ENCODE data around the gene UQCR11.

UQCR11 gene

GRCh38 chr19:1616875-1617274 lies 11.6 kb upstream of the UQCR11 start:
- no peak for DNase-seq (ENCODE audit: low read depth, low spot score)

GRCh38 chr19:1616396-1616795 lies 11.1 kb upstream of the UQCR11 start:
- no peak for DNase-seq (ENCODE audit: low read depth, low spot score)

GRCh38 chr19:1615156-1615765 lies 10.0 kb upstream of the UQCR11 start:
- no peak for DNase-seq (ENCODE audit: low read depth, low spot score)

- DNase-seq (ENCODE audit: low read depth, low spot score): no peak
Measured at GRCh38 chr19:1613808-1614570, 8.7 kb upstream of the UQCR11 start.

GRCh38 chr19:1613146-1613545 lies 7.9 kb upstream of the UQCR11 start:
- no peak for DNase-seq (ENCODE audit: low read depth, low spot score)

GRCh38 chr19:1612114-1613086 lies 7.1 kb upstream of the UQCR11 start:
- DNase-seq (ENCODE audit: low read depth, low spot score): no peak

GRCh38 chr19:1611353-1611752 lies 6.1 kb upstream of the UQCR11 start:
- DNase-seq (ENCODE audit: low read depth, low spot score): no peak

GRCh38 chr19:1610579-1610978 lies 5.3 kb upstream of the UQCR11 start:
- DNase-seq (ENCODE audit: low read depth, low spot score): no peak

- no peak for DNase-seq (ENCODE audit: low read depth, low spot score)
Measured at GRCh38 chr19:1609680-1610474, 4.6 kb upstream of the UQCR11 start.

GRCh38 chr19:1609103-1609396 lies 3.8 kb upstream of the UQCR11 start:
- DNase-seq (ENCODE audit: low read depth, low spot score): no peak

GRCh38 chr19:1608359-1609102 lies 3.3 kb upstream of the UQCR11 start:
- no peak for DNase-seq (ENCODE audit: low read depth, low spot score)

- no peak for DNase-seq (ENCODE audit: low read depth, low spot score)
Measured at GRCh38 chr19:1606138-1606651, 933 bp upstream of the UQCR11 start.

- no peak for DNase-seq (ENCODE audit: low read depth, low spot score)
Measured at GRCh38 chr19:1602091-1602707, 3.1 kb downstream of the UQCR11 start.

- DNase-seq (ENCODE audit: low read depth, low spot score): no peak
Measured at GRCh38 chr19:1601613-1602064, 3.6 kb downstream of the UQCR11 start.

GRCh38 chr19:1599460-1599846 lies 5.8 kb downstream of the UQCR11 start:
- DNase-seq (ENCODE audit: low read depth, low spot score): no peak

- DNase-seq (ENCODE audit: low read depth, low spot score): no peak
Measured at GRCh38 chr19:1598777-1599459, 6.3 kb downstream of the UQCR11 start.

- no peak for DNase-seq (ENCODE audit: low read depth, low spot score)
Measured at GRCh38 chr19:1593501-1593772, 11.8 kb downstream of the UQCR11 start.

GRCh38 chr19:1592755-1593500 lies 12.3 kb downstream of the UQCR11 start, which contains the start of gene MBD3:
MBD3 (minus strand) TSS chr19:1592865; CDS start chr19:1592631, 234 bp downstream.
- DNase-seq (ENCODE audit: low read depth, low spot score): peak; percentile 78
